GM19395 (cell line): ENCODE data around the gene VOPP1.

Experiments
- ATAC-seq: cut with Tn5 transposase; IDR thresholded peaks from one replicate; pipeline ENCODE4 v1.9.1; 2021; ENCODE audit warnings: mild to moderate bottlenecking, moderate library complexity; ENCODE audit not compliant: unreplicated experiment

The VOPP1 gene

GRCh38 chr7:55440040-55440690 is 132.1 kb downstream of the VOPP1 start:
- ATAC-seq, result no peak

DNA sequence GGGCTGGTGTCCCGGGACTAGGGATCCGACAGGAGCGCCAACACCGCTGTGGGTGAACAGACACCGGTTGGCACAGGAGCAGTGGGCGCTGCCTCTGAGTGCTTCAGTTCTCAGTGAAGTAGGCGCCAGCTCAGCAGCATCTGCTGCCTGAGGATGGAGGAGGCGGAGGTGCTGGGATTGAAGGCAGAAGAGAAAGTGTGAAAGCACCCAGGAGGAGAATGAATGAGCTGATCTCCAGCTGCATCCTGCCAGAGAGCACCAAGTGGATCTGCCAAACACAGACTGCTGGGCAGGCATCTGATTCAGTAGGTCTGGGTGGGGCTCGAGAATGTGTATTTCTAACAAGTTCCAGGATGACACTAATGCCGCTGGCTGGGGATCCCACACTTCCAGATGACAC is 132.7 kb downstream of the VOPP1 start:
- ATAC-seq, result no peak

GRCh38 chr7:55438757-55439525 is 133.4 kb downstream of the VOPP1 start:
- no peak for ATAC-seq

DNA sequence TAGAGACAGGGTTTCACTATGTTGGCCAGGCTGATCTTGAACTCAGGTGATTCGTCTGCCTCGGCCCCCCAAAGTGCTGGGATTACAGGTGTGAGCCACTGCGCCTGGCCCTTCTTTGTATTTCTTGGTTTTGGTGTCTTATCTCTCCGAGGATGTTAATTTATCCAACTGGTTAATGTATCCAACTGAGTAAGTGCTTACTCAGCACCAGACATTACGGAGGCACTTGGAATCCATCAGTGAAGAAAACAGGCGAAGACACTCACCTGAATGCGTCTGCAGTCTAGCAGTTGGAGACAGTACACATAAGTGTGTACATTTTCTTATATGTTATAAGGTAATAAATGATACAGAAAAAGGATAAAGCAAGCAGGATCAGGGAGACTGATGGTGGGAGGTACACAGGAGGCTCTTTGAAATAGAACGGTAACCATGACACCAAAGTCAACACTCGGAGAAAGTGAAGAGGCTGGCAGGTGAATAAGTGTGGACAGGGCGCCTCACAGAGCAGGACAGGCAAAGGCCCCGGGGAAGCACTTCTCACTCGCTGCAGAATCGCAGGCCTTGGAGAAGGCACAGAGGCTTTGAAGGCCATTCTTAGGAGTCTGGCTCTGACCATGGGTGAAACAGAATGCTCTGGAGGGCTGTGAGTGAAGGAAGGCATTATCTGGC is 134.1 kb downstream of the VOPP1 start:
- ATAC-seq, result no peak

DNA sequence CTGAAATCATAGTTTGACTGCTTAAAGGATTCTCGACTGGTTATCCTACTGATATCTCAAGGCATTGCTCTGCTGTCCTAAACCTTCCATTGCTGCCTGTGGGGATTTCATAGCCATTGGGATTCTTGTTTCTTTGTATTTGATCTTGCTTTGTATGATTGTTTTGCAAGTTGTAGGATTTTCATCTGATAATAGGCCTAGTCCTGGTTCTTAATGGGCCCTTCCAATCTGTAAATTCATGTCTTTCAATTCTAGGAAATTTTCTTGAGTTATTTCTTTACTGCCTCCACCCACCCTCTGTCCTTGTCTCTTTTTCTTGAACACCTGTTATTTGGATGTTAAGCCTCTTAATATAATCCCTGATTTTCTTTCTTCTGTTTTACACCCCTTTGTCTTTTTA is 134.9 kb downstream of the VOPP1 start:
- no peak for ATAC-seq

DNA sequence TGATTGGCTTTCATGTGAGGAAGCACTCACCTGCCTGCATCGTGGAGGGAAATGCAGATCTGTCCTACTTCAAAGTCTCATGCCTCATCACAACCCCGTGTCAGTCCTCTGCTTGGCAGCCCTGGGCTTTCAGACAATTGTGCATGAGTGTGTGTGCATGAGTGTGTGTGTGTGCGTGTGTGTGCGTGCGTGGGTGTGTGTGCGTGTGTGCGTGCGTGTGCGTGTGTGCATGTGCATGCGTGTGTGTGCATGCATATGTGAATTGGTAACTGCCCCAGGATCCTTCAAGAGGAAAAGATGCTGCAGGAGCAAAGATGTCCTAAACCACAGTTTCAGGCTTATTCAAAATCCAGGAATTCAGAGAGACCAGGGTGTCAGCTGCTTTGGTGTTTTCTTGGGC is 135.8 kb downstream of the VOPP1 start:
- ATAC-seq, result no peak

DNA sequence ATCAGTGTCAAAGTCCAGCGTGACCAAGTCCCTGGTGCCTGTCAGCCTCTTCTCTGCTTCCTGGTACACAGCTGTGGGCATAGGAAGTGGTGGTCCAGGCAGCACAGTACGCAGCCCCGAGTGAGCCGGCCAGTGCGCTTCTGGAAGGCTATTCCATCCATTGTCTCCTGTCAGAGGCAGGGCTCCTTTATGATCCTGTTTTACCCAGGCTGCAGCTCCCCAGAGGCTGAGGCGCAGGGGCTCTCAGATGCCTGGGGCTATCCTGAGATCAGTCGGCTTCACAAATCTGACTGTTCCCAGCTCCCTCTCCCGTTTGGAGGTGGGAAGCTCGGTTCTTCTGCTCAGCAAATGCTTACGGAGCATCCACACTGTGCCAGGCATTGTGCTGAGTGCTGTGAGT is 136.8 kb downstream of the VOPP1 start:
- no peak for ATAC-seq

DNA sequence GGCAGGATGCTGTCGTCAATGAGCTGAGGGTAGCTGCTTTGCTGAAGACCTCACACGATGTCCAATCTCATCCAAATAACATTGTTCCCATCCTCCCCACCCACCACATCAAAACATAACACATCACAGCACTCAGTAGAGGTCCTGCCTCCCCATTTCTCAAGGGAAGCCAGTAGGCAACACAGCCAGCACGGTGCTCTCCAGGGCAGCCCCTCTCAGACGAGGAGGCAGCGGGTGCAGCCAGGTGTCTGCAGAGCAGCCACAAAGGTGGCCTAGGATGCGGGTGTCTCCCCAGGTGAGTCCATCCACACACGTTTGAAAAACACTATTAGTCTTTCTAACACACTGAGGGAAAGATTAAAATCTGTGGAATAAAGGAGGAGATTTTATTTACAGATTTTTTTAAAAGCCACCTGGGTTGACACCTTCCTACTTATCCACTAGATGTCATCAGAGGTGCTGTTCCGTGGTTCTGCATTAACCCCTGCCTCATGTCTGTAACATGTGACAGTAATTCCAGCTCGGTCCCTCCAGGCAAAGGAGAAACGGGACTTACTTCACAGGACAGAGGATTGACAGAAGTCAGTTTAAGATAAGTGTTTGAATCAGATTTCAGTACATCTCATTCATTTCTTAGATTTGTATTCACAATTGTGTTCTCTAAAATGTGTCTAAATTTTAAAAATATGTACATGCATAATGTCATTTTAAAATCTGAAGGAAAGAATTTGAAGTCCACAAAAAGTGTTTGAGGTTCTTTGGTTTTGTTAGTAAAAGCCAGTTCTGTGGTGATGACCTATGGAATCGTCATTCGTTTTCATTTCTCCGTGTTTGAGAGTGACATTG is 139.1 kb downstream of the VOPP1 start:
- peak; percentile 81 for ATAC-seq

- ATAC-seq, result no peak
Measured at GRCh38 chr7:55432506-55432905, 139.8 kb downstream of the VOPP1 start.

DNA sequence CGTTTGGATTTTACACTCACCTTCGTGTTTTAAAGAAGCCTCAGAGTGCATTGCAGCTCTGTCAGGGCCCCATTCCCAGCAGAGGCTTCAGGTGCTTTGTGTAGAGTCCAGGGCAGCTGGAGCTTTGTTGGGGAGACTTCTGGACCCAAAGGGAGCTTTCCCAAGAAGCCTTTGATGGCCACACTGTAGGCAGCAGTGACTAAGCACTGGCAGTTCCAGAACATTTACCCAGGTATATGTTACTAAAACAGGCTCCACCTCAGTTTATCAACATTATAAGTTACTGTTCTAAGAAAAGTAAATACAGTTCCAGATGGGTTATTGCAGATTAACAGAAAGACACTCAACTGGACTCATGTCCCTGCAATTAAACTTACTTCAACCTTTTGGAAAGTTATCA is 140.4 kb downstream of the VOPP1 start:
- ATAC-seq, result no peak

DNA sequence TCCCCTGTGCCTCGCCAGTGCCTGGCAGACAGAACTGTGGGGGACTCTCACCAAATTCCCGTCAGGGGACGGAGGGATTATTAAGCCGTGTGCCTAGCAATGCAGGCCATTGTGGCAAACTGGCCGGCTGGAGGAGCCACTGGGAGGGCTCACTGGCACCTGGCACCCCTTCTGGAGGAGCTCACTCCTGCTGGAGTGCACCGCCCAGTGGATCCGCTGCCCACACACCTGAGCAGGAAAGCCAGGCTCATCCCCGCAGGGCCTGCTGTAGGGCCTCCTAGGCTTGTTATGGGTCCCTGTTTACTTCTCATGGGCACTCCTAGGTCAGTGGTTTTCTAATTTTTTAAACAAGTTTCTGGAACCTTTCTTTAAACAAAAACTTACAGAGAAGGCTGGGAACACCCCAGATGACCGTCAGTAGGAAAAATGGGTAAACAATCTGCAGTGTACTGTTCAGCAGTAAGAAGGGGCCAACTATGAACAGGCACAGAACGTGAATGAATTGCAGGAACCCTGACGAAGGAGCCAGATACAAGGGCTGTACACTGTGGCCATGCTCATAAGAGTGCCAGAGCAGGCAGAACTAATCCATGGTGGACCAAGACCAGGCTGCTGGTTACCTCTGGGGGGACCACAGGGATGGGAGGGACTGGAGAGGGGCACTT is 142.3 kb downstream of the VOPP1 start:
- ATAC-seq, result no peak

DNA sequence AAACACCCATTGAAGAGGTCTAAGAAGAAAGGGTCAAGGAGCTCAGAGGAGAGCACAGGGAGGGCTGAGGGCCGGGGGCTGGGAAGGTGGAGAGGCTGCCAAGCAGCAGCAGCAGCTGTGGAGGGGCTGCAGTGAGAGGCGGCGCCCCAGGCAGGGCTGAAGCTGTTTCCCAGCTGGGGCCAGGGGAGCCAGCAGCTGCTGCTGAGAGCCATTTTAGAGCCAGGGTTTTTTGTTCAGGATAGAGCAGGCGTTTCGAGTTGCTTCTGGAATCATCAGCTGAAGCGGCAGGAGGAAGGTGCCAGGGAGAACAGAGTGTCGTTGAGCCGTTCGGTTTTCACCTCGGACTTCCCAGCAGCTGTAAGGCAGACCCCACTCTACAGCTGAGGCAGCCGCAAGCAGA is 144.5 kb downstream of the VOPP1 start:
- ATAC-seq, result no peak

GRCh38 chr7:55427342-55427741 is 145.0 kb downstream of the VOPP1 start:
- no peak for ATAC-seq

GRCh38 chr7:55426676-55427075 is 145.6 kb downstream of the VOPP1 start:
- ATAC-seq, result no peak

DNA sequence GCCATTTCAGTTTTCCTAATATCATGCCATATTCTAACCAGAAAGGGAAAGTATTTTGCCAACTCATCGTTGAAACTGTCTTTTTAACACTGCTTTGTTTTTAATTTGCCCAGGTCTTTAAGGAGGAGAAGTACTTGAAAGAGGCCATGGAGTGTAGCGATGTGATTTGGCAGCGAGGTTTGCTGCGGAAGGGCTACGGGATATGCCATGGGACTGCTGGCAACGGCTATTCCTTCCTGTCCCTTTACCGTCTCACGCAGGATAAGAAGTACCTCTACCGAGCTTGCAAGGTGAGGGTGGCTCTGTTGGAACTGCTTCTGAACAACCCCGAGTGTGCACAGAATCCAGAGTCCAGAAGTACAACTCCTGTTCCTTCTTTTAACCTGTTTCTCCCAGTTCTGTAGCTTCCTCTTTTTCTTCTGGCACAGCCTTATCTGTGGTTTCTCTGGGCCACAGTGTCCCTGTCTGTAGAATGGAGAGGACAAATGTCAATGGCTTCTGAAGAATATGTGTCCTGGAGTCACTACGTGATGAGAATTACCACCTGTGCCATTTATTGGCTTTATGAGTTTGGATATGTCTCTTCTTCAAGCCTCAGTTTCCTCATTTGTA is 147.1 kb downstream of the VOPP1 start:
- no peak for ATAC-seq

GRCh38 chr7:55423891-55424290 is 148.4 kb downstream of the VOPP1 start:
- no peak for ATAC-seq

- no peak for ATAC-seq
Measured at GRCh38 chr7:55423277-55423711, 149.0 kb downstream of the VOPP1 start.
